Endothelial cell of hepatic sinusoid (primary cell): ENCODE measurements around the gene SERTAD3.
"Not testable (repeated sequence)": the region's sequence is repeated elsewhere in the genome, so short reads cannot be mapped to it uniquely, and the experiment has no call there.

Experiments
- in situ Hi-C: cut with HindIII; loops from 2 replicates; pipeline ENCODE4 v1.10.0; 2017; ENCODE audit warnings: low sequenced_read_pairs

SERTAD3 gene

DNA sequence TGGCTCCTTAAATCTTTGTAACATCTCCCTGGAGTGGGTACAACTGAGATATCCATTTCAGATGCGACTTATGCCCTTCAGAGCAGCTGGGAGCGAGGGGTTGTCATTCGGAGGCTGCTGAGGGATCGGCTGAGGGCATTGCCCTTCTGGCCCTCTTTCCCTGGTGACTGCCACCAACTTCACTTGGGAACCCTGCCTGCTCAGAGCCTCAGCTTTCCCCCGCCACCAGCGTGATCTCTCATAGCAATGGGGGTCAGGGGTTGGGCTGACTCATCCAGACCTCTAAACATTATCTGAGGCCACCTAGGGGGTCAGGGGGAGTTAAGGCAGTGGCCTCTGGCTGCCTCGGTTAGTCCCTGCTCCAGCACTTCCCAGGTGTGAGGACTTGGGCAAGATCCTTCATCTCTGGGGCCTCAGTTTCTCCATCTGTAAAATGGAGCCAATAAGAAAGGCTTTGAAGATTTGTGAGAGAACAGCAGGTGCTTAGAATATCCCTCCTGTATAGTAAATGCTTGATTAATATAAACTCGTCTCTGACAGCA lies 32.1 kb downstream of the SERTAD3 start:
- in situ Hi-C loops = no loop called here

DNA sequence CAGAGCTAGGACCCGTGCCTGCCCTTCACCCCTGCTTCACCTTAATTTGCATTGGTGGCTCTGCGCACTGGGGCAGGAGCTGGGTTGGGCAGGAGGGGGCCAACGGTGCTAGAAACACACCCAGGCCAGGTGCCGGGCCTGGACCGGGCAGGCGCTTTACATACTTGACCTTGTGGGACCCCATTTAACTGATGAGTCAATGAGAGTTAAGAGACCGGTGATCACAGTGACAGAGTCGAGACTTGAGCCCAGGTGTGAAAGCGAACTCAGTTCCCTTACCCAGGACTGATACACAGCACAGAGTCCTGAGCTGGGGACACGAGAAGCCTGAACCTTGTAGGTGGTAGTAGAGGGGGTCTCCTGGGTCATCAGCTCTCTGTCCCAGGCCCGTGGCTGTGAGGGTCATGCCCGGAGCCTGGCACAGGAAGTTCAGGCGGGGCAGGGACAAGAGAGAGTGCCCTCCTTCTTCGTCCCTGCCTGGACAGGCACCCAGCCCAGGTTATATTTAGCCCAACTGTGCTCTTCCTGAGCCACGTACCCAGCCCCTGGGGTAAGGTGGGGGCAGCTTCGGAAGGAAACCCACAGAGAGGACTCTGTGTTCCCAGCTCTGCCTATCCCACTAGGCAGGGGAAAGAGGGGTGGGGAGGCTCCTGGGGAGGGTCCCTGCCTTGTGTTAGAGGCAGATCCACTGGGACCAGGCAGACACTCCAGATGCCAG lies 32.9 kb downstream of the SERTAD3 start:
- in situ Hi-C loops = no loop called here

DNA sequence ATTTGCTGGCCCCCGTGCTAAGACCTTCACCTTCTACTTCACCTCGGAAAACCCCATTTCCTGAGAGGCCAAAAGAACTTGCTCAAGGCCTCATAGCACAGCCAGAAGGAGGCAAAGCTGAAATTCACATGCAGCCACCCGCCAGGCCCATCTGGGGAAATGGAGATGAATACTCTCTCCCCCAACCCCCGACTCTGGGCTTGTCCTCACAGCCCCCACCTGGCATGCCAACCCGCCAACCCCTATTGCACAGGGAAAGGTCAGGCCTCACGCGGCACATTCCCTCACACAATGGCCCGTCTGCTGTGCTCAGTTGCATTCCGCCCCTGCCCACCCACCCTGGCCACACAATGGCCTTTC lies 34.1 kb downstream of the SERTAD3 start:
- in situ Hi-C loops = no loop called here

DNA sequence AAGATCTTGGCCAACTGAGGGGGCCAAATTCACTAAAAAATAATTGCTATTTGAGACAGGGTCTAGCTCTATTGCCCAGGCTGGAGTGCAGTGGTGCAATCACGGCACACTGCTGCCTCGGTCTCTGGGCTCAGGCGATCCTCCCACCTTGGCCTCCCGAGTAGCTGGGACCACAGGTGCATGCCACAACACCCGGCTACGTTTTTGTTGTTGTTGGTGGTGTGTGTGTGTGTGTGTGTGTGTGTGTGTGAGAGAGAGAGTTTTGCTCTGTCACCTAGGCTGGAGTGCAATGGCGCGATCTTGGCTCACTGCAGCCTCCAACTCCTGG lies 35.6 kb downstream of the SERTAD3 start:
- in situ Hi-C loops = not testable (repeated sequence)

DNA sequence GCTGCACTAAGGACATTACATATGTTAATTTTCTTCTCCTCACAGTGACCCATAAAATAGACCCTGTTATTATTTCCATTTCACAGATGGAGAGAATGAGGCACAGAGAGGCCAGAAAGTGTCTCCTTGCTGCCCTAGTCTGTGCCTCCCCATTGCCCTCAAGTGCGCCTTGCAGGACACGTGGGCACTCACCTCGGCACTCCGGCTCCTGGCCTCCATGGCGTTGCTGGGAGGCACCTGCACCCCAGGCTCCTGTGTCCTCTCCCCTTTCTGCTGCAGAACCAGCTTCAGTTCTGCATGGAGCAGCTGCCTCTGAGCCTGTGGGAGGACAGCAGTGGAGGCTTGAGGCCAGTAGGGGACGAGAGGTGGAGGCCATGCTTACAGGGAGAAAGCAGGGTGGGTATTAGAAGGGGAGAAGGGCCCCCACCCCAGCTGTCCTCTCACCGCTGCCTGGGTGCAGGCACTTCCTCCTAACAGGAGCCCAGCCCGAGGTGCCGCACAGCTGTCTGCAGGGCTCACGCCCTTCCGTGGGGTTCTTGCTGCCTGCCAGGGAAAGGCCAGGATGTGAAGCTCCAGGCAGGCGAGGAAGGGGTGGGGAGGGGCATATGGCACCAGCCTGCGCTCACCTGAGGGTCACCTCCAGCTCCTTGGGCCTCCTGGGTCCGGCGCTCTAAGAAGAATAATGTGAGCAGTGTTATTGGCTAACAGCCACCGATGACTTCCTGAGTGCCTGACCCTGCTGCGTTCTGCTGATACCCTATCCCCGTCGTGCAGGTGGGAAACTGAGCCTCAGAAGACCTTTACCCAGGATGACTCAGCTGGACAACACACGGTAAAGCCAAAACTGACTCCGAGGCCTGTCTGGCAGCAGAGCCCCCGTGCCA lies 36.2 kb downstream of the SERTAD3 start:
- in situ Hi-C loops = no loop called here

GRCh38 chr19:40403262-40403984 lies 40.7 kb downstream of the SERTAD3 start:
- in situ Hi-C loops = no loop called here

GRCh38 chr19:40400559-40400958 lies 43.6 kb downstream of the SERTAD3 start:
- in situ Hi-C loops = no loop called here

- in situ Hi-C loops = no loop called here
Measured at GRCh38 chr19:40398417-40399131, 45.6 kb downstream of the SERTAD3 start.

DNA sequence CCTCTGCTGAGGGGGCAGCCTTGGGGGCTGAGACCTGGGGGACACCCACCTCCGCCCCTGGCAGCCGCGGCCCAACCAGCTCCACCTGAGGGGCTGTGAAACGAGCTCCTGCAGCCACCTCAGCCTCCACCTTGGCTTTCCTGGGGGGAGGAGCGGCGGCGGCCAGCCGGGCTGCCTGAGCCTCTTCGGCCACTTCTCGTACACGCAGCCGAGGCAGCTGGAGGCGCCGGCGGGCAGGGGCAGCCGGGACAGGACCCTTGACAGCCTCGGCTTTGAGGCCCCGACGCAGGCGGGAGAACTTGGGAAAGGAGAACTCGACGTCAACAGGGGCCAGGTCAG lies 46.6 kb downstream of the SERTAD3 start:
- in situ Hi-C loops = no loop called here

DNA sequence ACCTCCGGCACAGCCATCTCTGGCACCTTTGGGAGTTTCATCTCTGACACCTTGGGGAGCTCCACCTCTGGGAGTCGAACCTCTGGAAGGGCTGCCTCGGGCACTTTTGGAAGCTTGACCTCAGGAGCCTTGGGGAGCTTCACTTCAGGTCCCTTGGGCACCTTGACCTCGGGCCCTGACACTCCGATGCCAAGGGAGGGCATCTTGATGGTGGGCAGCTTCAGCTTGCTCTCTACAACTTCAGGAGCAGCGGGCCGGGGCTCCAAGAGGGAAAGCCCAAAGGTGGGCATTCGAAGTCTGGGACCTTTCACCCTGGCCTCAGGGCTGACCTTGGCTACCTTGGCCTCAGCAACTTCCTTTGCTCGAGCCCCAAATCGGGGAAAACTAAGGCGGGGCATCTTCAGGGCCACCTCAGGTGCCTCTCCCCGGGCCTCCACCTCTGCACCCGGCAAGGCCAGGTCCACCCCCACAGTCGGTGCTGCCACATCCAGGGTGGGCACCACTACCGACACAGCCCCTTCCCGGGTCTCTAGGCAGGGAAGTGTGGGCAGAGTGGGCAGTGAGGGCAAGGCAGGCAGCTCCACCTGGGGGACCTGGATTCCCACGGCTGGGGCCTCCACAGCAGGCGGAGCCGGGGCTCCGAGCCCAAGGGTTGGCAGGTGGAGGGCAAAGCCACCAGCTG lies 47.1 kb downstream of the SERTAD3 start:
- in situ Hi-C loops = no loop called here

- in situ Hi-C loops = no loop called here
Measured at GRCh38 chr19:40395956-40396355, 48.2 kb downstream of the SERTAD3 start.

DNA sequence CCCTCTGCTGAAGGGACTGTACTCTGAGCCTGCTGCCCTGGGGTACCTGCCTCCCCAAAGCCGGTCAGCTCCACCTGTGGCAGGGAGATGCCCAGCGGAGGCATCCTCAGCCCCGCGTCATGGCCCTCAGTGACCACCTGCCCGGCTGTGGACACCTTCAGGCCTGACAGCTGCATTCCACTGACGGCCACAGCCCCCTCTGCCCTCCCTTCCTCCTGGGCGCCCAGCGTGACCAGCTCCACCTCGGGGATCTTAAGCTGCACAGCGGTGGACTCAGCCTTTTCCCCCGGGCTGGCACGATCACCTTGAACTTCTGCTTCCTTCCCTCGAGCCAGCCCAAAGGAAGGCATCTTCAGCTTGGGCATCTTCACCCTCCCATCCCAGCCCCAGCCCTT lies 49.3 kb downstream of the SERTAD3 start:
- in situ Hi-C loops = no loop called here

DNA sequence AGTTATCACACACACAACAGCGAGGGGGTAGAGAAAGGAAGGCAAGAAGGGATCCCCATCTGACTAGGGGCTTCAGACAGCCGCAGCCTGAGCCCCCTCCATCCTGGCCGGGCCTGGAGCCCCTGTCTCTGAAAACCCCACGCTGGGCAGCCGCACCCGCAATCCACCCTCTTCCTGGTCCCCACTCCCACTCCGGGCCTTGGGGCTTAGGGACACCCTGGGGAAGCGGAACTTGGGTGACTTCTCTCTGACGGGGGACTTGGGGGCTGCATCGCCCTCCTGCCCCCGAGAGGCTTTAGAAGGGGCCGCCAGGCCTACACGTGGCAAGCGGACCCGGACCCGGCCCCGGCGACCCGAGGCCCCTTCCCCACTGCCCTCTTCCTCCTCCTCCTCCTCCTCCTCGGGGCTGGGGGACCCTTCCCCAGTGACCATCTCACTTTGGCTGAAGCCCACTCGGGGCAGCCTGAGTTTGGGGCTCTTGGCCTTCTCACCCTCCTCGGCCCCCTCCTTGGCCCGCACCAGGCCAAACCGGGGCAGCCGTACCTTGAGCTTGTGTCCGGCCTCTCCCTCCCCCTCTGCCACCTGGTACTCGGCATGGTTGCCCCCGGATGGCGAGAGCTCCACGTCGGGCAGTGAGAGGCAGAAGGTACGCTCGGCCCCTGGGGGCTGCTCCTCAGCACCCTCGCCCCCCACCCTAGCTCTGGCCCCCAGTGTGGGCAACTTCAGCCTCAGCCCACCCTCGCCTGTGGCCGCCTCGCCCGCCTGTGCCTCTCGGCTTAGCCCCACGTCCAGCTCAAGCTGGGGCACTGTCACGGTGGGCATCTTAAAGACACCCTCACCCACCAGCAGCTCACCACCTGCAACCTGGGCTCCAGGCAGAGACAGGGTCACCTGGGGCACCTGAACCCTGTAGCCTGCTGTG lies 50.0 kb downstream of the SERTAD3 start:
- in situ Hi-C loops = no loop called here

DNA sequence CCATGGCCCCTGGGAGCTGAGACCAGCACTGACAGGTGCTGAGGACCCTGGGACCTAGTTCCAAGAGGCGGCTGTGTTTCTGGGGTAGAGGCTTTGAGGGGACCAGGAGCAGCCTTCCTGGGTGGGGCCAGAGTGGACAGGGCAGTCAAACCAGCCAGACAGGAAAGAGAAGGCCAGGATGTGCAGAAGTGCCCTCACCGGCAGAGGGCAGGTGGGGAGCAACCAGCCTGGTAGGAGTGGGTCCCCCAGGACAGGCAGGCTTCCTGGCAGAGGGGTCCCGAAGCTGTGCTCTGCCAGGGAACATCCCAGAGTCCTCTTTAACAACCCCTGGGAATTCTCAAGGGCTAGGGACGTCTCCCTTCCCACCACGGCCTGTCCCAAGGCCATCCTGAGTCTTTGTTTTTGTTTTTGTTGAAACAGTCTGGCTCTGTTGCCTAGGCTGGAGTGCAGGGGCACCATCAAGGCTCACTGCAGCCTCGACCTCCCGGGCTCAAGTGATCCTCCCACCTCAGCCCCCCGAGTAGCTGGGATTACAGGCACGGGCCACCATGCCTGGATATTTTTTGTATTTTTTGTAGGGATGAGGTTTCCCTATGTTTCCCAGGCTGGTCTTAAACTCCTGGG lies 51.1 kb downstream of the SERTAD3 start:
- in situ Hi-C loops = no loop called here

GRCh38 chr19:40392123-40392522 lies 52.0 kb downstream of the SERTAD3 start:
- in situ Hi-C loops = no loop called here
